ENCODE data around the gene AGAP1.

Gene AGAP1

GRCh38 chr2:236167297-236168109, 673.7 kb downstream of the AGAP1 start:
- peak; percentile 47 for DNase-seq (ENCODE audit: low spot score)
- Histone ChIP-seq H3K4me3 (peak overlapping the region; percentile 68), H3K27ac (no peak overlapping the region)
- TF ChIP-seq, protein P1, sequence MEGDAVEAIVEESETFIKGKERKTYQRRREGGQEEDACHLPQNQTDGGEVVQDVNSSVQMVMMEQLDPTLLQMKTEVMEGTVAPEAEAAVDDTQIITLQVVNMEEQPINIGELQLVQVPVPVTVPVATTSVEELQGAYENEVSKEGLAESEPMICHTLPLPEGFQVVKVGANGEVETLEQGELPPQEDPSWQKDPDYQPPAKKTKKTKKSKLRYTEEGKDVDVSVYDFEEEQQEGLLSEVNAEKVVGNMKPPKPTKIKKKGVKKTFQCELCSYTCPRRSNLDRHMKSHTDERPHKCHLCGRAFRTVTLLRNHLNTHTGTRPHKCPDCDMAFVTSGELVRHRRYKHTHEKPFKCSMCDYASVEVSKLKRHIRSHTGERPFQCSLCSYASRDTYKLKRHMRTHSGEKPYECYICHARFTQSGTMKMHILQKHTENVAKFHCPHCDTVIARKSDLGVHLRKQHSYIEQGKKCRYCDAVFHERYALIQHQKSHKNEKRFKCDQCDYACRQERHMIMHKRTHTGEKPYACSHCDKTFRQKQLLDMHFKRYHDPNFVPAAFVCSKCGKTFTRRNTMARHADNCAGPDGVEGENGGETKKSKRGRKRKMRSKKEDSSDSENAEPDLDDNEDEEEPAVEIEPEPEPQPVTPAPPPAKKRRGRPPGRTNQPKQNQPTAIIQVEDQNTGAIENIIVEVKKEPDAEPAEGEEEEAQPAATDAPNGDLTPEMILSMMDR (IDR thresholded peaks at IDR 0.05): no peak

DNA sequence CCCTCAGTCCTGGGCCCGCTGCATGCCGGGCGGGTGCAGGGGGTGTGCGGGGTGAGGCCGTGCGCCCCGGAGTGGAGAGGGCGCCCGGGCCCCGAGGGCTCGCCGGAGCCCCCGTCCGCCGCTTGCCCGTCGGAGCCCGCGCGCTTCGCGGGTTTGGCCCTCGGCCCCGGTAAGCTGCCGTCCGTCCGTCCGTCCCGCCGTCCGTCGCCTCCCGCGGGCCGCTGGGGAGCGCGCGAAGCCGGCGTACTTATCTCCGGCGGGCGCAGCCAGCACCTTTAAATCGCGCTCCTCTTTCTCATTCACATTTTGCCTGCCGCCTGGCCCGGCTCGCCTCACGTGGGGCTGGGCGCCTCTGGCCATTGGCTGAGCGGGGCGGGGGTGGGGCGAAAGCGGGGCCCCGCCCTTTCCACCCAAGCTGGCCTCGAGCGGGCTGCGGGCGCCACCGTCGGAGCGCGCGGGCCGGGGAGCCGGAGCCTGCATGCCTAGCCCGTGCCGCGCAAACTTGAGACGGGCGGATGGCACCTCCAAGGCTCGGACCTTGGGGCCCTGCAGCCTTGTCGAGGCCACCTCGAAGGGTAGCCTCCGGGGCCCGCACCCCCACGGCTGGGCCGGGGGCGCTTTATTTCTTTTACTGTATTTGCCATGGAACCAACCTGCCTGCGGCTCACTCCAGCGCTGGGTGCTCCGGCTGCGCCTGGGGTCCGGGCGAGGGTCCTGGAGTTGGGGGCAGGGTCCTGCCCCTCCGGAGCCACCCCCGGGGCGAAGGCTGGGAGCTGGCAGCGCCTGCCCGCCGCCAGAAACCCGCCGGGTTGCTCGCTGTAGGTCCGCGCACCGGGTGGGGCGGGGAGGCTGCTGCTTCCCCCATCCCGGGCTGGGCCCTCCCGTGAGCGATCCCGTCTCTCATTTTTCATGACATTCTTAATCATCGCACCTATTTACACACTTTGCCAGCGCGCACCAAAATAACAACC, 674.6 kb downstream of the AGAP1 start, which contains the start of gene GBX2:
Gene GBX2 (minus strand): TSS at position 277 of the 971 bp plus-strand sequence. CDS start 415 bp downstream, outside the sequence.
- TF ChIP-seq, protein P1 (IDR thresholded peaks at IDR 0.05): no peak
- H3K27ac ChIP-seq: no peak within 1 kb of the TSS
- peak; percentile 54 for DNase-seq (ENCODE audit: low spot score)
- H3K4me3 ChIP-seq: peak within 1 kb of the TSS; percentile 68

- H3K4me3 ChIP-seq: no peak overlapping the region
- TF ChIP-seq, protein P1 (IDR thresholded peaks at IDR 0.05): no peak
- H3K27ac ChIP-seq: no peak overlapping the region
- DNase-seq (ENCODE audit: low spot score): no peak
Observed at GRCh38 chr2:236169151-236169721, 675.4 kb downstream of the AGAP1 start.

GRCh38 chr2:236169741-236170589, 676.1 kb downstream of the AGAP1 start:
- TF ChIP-seq, protein P1 (IDR thresholded peaks at IDR 0.05): no peak
- Histone ChIP-seq H3K27ac (no peak overlapping the region), H3K4me3 (no peak overlapping the region)
- peak; percentile 46 for DNase-seq (ENCODE audit: low spot score)

- TF ChIP-seq, protein P1 (IDR thresholded peaks at IDR 0.05): no peak
- DNase-seq (ENCODE audit: low spot score): no peak
- no peak overlapping the region for H3K27ac ChIP-seq
- H3K4me3 ChIP-seq: no peak overlapping the region
Observed at GRCh38 chr2:236170590-236171165, 676.8 kb downstream of the AGAP1 start.
